Stimulated activated CD4-positive, alpha-beta T cell treated with anti-CD3 and anti-CD28 coated beads, Interleukin-4, amount 100 ng/mL, for 4 hours (primary cell): ENCODE data around the gene PPARG.
"Not testable (repeated sequence)": the region's sequence is repeated elsewhere in the genome, so short reads cannot be mapped to it uniquely, and the experiment has no call there.

Source experiments
- DNase-seq, 2 experiments: peaks; one replicate each; pipeline ENCODE4 v3.0.0-alpha.2; 2020

Gene PPARG

DNA sequence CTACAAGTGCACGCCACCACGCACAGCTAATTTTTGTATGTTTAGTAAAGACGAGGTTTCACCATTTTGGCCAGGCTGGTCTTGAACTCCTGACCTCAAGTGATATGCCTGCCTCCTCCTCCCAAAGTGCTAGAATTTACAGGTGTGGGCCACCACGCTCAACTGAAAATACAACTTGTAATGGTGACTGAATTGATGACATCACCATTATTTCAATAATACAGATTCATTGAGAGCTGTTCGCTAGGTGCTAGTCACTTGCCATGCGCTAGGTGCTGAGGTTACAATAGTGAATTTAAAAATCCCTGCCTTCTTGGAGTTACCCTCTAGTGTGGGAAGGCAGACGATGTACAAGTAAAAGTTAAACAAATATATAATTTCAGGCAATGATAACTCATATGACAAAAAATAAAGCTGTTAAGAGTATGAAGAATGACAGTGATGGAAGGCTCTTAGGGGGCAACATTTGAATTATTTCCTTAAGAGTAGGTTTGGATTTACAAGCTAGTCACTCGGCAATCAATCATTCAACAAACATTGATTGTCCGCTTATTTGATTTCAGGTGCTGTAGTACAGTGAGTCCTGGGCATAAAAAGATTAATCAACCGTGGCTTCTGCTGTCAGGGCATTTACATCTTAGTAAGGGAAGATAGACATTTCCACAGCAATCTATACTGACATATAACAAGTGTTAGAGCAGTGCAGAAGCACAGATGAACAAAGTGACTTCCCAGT, 9.1 kb upstream of the PPARG start:
- DNase-seq, result no peak

DNA sequence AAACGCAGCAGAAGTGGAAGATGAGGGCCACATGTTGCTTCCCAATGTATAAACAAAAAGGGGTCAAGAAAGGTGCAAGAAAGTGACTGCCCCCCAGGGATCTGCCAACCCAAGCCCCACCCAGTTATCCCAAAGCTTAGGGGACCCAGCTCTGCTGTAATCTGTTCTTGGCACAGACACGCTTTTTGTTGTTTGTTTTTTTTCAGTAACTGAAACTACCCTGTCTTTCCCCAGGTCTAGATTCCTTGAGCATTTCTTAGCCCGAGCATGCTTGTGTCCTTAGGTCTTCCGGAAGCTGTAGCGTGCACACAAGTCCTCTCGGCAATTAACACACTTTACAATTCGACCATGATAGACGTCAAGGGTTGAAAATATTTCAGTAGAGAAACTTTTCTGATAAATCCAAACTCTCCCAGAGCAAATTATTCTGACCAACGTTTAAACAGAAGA, 8.5 kb upstream of the PPARG start:
- no peak for DNase-seq

- no peak for DNase-seq
These were observed 4.3 kb upstream of the PPARG start for GRCh38 chr3:12284591-12284990.

GRCh38 chr3:12285003-12285555, 3.8 kb upstream of the PPARG start:
- DNase-seq, result no peak

GRCh38 chr3:12285779-12286178, 3.1 kb upstream of the PPARG start:
- not testable (repeated sequence) for DNase-seq

- DNase-seq, result no peak
These were observed 2.4 kb upstream of the PPARG start for GRCh38 chr3:12286504-12286903.

- no peak for DNase-seq
These were observed 1.7 kb upstream of the PPARG start for GRCh38 chr3:12286927-12287726.

DNA sequence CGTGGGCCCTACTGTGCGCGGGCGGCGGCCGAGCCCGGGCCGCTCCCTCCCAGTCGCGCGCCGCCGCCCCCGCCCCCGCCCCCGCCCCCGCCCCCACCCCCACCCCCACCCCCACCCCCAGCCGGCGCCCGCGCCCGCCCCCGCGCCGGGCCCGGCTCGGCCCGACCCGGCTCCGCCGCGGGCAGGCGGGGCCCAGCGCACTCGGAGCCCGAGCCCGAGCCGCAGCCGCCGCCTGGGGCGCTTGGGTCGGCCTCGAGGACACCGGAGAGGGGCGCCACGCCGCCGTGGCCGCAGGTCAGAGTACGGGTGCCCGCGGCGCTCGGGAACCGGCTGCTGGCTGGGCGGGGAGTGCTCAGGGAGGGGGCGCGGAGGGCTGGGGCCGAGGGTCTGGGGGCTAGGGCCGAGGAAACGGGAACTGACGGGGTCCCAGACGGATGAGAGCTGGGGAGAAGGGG, 1.1 kb upstream of the PPARG start:
- no peak for DNase-seq

- no peak for DNase-seq
These were observed 654 bp downstream of the PPARG start for GRCh38 chr3:12289524-12289923.

- DNase-seq, result no peak
These were observed 3.9 kb downstream of the PPARG start for GRCh38 chr3:12292770-12293169.

DNA sequence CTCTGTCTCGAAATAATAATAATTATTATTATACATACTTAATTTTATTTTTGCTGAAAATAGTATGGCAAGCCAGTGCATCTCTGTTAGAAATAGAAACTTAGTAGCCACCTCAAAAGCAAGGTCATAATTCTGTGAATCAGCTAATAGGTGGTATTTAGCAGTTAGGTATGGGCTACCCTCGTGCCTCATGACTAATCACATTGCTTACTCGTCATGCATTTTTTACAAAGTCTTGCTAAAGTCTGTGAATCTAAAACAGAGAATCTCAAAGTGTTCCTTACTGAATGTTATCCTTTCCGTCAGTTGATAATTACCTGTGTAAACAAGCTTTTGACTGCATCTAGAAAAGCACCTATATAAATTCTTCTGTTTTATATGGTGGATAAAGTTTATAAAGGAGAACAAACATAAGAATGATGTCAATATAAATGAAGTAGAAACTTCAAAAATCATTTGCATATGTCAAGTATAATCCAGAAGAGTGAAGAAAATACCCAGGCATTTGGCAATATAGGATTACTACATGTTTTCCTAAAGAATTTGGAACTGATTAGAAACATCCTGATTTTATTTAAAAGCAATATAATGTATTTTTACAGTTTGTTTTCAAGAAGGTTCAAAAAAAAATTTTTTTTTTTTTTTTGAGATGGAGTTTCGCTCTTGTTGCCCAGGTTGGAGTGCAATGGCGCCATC, 6.2 kb downstream of the PPARG start:
- no peak for DNase-seq

DNA sequence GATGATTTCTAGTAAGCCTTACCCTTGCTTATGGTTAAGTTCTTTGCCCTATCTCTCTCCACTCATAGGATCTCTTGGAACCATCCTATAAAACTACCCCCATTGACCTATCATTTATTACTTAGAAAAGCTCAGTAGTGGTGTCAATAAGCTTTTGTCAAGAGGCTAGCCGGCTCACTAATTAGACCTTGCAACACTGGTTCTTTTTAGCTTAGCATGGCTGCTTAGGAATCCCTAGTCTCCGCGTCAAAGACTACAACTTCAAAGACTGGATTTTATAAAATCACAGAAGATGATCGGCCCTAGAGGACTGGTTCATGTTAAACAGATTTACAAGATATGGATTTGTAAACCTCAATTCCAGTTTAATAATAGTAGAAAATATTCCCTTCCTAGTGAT, 7.6 kb downstream of the PPARG start:
- no peak for DNase-seq

DNA sequence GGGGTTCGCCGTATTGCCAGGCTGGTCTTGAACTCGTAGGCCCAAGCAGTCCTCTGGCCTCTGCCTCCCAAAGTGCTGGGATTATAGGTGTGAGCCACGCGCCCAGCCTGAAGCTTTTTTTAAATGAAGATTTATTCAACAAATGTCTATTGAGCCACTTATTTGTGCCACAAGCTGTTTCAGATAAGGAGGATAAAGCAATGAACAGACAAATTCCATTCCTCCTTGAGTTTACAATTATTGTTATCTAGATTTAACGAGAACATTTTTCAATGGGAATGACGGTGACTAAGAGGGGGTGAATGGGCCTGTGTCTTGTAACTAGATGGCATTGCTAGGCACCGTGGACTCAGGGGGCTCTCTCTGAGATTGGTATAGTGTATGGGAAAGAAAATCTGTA, 10.2 kb downstream of the PPARG start:
- no peak for DNase-seq

DNA sequence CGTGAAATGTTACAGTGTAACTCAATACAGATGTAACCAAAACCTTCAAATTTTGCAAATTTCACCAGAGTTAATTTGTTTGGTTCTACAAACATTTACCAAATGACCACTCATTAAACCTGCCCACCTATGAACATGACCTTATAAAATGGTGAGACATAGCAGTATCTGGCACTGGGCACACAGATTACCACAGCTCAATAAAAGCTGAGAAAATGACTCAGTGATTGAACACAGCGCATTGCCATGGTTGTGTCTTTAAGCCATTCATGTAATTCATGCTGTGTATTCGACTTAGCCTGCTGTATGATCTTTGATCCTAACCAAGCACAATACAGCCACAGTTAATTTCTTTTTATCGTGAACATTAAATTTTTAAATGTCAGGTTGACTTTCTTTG, 11.3 kb downstream of the PPARG start:
- DNase-seq, result no peak

GRCh38 chr3:12301031-12301430, 12.2 kb downstream of the PPARG start:
- no peak for DNase-seq

DNA sequence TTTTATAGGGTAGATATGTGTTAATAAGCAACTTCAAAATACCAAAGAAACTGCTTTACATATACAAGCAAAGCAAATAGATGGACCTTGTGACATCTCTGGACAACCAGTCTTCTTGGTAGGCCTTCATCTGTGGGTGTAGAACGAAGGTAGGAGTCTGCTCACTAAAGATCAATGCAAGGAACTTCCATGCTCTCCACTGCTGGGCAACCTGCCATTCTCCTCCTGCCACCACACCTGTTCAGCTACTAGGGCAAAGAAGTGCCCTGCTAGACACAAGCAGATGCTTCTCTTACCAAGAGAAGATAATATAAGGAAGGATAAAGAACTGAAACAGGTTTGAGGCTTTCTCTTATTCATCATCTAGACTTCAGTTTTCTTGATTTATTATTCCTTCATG, 12.6 kb downstream of the PPARG start:
- no peak for DNase-seq

- DNase-seq, result no peak
These were observed 13.7 kb downstream of the PPARG start for GRCh38 chr3:12302564-12302963.

- no peak for DNase-seq
These were observed 14.7 kb downstream of the PPARG start for GRCh38 chr3:12303534-12303933.

- no peak for DNase-seq
These were observed 15.1 kb downstream of the PPARG start for GRCh38 chr3:12303993-12304392.

DNA sequence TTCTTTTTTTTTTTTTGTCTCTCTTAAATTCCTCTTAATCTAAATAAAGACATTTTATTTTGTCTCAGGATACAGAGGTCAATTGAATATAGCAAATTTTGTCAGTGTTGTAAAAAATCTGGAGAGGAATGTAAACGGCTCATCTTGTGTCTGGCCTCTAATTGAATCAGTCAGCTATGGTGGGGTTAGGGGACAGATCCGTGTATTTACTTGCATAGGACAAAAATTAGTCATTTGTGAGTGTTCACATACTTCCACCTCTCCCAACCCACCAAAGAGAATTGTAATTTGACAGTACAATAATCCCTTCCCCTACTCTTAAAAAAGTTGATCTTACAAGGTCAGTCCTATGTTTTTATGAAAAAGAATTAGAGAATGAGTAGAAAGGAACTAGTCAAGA, 18.3 kb downstream of the PPARG start:
- no peak for DNase-seq

GRCh38 chr3:12308517-12308916, 19.6 kb downstream of the PPARG start:
- DNase-seq, result no peak

DNA sequence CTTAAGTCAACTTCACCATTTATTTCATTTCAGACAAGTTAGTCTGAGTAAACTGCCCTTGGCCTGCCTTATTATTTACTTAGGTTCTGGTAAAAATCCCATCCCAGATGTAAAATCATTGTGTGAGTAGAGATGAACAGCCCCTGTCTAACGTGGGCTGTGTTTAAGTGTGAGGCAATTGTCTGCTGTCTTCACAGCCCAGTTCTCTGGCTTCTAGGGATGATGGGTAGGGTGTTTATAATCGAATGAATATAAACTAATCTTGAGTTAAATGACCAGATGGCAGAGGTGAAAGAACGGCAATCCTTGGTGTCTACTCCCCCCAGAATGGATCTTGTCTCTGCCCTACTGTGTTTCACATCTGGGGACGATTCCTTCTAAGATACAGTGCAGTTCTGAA, 20.8 kb downstream of the PPARG start:
- no peak for DNase-seq

DNA sequence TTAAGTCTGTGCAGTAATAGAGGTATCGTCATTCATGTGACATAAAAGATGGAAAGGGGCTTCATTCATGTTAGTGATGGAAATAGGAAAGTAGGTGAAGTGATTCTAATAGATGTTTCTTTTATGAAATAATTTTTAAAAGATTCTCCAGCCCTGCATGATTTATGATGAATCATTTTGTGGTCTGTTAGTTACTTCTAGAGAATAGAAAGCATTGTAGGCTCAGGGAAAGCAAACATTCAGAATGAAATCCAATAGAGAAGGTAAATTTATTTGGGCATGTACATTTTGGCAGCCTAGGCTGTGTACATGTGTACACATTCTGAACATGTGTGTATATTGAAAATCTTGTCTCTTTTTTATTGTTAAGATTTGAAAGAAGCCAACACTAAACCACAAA, 23.1 kb downstream of the PPARG start:
- DNase-seq, result no peak
